IMR-90 (cell line): ENCODE measurements around the gene PANX1. TPM values are rescaled to one million over a fixed set of nuclear protein-coding genes. Genes with fewer than 3 reads are reported as not detected.

Source experiments
- ATAC-seq: fragments of 200-7000 bp; cut with Tn5 transposase; 2 replicates; pipeline ENCODE4 v1.9.1; 2020; ENCODE audit warnings: low read depth, mild to moderate bottlenecking, moderate library complexity
- BruUV-seq: library from RNA; stranded (reverse); fragments of 400-500 nt; replicated peaks from 2 replicates; lab custom pipeline; 2021; lab: Mats Ljungman, UMichigan
- CTCF ChIA-PET: fragments of 300-600 bp; formaldehyde crosslinking; extraction: SDS; loops from one replicate; lab custom pipeline; 2021; ENCODE audit warnings: antibody characterized with exemption; lab: Yijun Ruan, JAX
- POLR2A ChIA-PET: fragments of 300-600 bp; sonication (Branson Sonifier 250); formaldehyde crosslinking; loops from one replicate; lab custom pipeline; 2022; ENCODE audit warnings: antibody characterized with exemption; ENCODE audit not compliant: unreplicated experiment; lab: Charles Lee
- DNase-seq: peaks from one replicate; pipeline ENCODE4 v3.0.0; 2013
- H2AFZ ChIP-seq: replicated peaks from 2 replicates; pipeline ENCODE3; 2013; ENCODE audit warnings: low read length, mild to moderate bottlenecking; ENCODE audit not compliant: poor library complexity
- H2AK5ac ChIP-seq: 2 replicates; pipeline ENCODE4 v1.6.1; 2013; ENCODE audit warnings: low read depth, low read length, inconsistent platforms
- H2AK9ac ChIP-seq: replicated peaks from 2 replicates; pipeline ENCODE3; 2013; ENCODE audit warnings: mild to moderate bottlenecking, low read depth, low read length, moderate library complexity; ENCODE audit not compliant: poor library complexity
- H2BK120ac ChIP-seq: 2 replicates; pipeline ENCODE4 v1.6.1; 2013; ENCODE audit warnings: low read depth, low read length, inconsistent platforms
- H2BK15ac ChIP-seq: 3 replicates; pipeline ENCODE4 v1.6.1; 2013; ENCODE audit warnings: low read depth, low read length, inconsistent platforms
- H2BK20ac ChIP-seq: 2 replicates; pipeline ENCODE4 v1.6.1; 2013; ENCODE audit warnings: low read depth, mild to moderate bottlenecking, inconsistent platforms, low read length, moderate library complexity
- H2BK5ac ChIP-seq: 2 replicates; pipeline ENCODE4 v1.6.1; 2013; ENCODE audit warnings: mild to moderate bottlenecking, low read depth, low read length, inconsistent platforms; ENCODE audit not compliant: poor library complexity, severe bottlenecking
- H3K14ac ChIP-seq: replicated peaks from 2 replicates; pipeline ENCODE4 v1.6.1; 2013; ENCODE audit warnings: low read depth, low read length, inconsistent platforms
- H3K18ac ChIP-seq: 2 replicates; pipeline ENCODE4 v1.6.1; 2013; ENCODE audit warnings: low read depth, low read length, control low read depth
- H3K23ac ChIP-seq: 2 replicates; pipeline ENCODE4 v1.6.1; 2013; ENCODE audit warnings: low read depth, low read length, inconsistent platforms
- H3K27ac ChIP-seq: 2 replicates; pipeline ENCODE4 v1.5.1; 2013; ENCODE audit warnings: mild to moderate bottlenecking, control low read depth, low read length; ENCODE audit not compliant: insufficient read depth
- H3K27me3 ChIP-seq: 2 replicates; pipeline ENCODE4 v1.6.1; 2013; ENCODE audit warnings: low read length; ENCODE audit not compliant: control insufficient read depth, insufficient read depth
- H3K36me3 ChIP-seq: 2 replicates; pipeline ENCODE4 v1.6.1; 2013; ENCODE audit warnings: low read length, mixed read lengths; ENCODE audit not compliant: control insufficient read depth, insufficient read depth
- H3K4ac ChIP-seq: 2 replicates; pipeline ENCODE4 v1.6.1; 2013; ENCODE audit warnings: low read depth, low read length, inconsistent platforms
- H3K4me1 ChIP-seq: 2 replicates; pipeline ENCODE4 v1.6.1; 2013; ENCODE audit warnings: low read length, mixed read lengths; ENCODE audit not compliant: control insufficient read depth, insufficient read depth
- H3K4me2 ChIP-seq: 2 replicates; pipeline ENCODE4 v1.6.1; 2013; ENCODE audit warnings: low read depth, mild to moderate bottlenecking, control low read depth, low read length, moderate library complexity
- H3K4me3 ChIP-seq: 2 replicates; pipeline ENCODE4 v1.5.1; 2013; ENCODE audit warnings: low read depth, mild to moderate bottlenecking, control low read depth, low read length, moderate library complexity; ENCODE audit not compliant: insufficient read depth
- H3K56ac ChIP-seq: 2 replicates; pipeline ENCODE4 v1.6.1; 2013; ENCODE audit warnings: low read length, inconsistent platforms; ENCODE audit not compliant: insufficient read depth; ENCODE audit errors: extremely low read depth
- H3K79me1 ChIP-seq, 2 experiments: 2 replicates each; pipeline ENCODE4 v1.6.1; 2013; ENCODE audit warnings: low read length in 2 of 2, inconsistent platforms in 1 of 2, low read depth in 1 of 2
- H3K9ac ChIP-seq: 2 replicates; pipeline ENCODE4 v1.6.1; 2013; ENCODE audit warnings: low read depth, low read length, control low read depth
- H3K9me1 ChIP-seq: 2 replicates; pipeline ENCODE4 v1.6.1; 2013; ENCODE audit warnings: low read length, inconsistent platforms; ENCODE audit not compliant: insufficient read depth
- H3K9me3 ChIP-seq: 2 replicates; pipeline ENCODE4 v1.6.1; 2013; ENCODE audit warnings: low read length; ENCODE audit not compliant: control insufficient read depth, insufficient read depth
- H4K20me1 ChIP-seq: 2 replicates; pipeline ENCODE4 v1.6.1; 2013; ENCODE audit warnings: low read length, inconsistent platforms; ENCODE audit not compliant: insufficient read depth
- H4K5ac ChIP-seq: 2 replicates; pipeline ENCODE4 v1.6.1; 2013; ENCODE audit warnings: mild to moderate bottlenecking, low read depth, low read length, control low read depth
- H4K8ac ChIP-seq, 2 experiments: 2 replicates each; pipeline ENCODE4 v1.6.1; 2013; ENCODE audit warnings: low read depth in 2 of 2, low read length in 2 of 2, control low read depth in 1 of 2, inconsistent platforms in 1 of 2
- H4K91ac ChIP-seq: 2 replicates; pipeline ENCODE4 v1.6.1; 2013; ENCODE audit warnings: low read depth, low read length, inconsistent platforms; ENCODE audit not compliant: insufficient read depth
- BHLHE40 ChIP-seq: fragments of 150-350 bp; IDR thresholded peaks from 2 replicates; pipeline ENCODE4 v1.6.1; 2016; ENCODE audit warnings: mild to moderate bottlenecking, low read depth, low read length
- CEBPB ChIP-seq: IDR thresholded peaks from 2 replicates; pipeline ENCODE4 v1.6.1; 2012; ENCODE audit warnings: low read depth, low read length, improper control_type of control experiment
- CHD1 ChIP-seq: IDR thresholded peaks from 2 replicates; pipeline ENCODE4 v1.6.1; 2012; ENCODE audit warnings: low read depth, low read length, improper control_type of control experiment
- FOS ChIP-seq: fragments of 150-350 bp; IDR thresholded peaks from 2 replicates; pipeline ENCODE4 v1.6.1; 2016; ENCODE audit warnings: low read depth, low read length
- MAFK ChIP-seq: IDR thresholded peaks from 2 replicates; pipeline ENCODE4 v1.6.1; 2012; ENCODE audit warnings: low read depth, low read length, improper control_type of control experiment
- MAZ ChIP-seq: IDR thresholded peaks from 2 replicates; pipeline ENCODE4 v1.6.1; 2012; ENCODE audit warnings: low read depth, mild to moderate bottlenecking, low read length, improper control_type of control experiment, moderate library complexity, borderline replicate concordance
- MXI1 ChIP-seq: IDR thresholded peaks from 2 replicates; pipeline ENCODE4 v1.6.1; 2012; ENCODE audit warnings: low read depth, mild to moderate bottlenecking, low read length, moderate library complexity, borderline replicate concordance
- NFE2L2 ChIP-seq: fragments of 150-350 bp; IDR thresholded peaks from 2 replicates; pipeline ENCODE4 v1.6.1; 2016; ENCODE audit warnings: low read depth, mild to moderate bottlenecking, low read length
- POLR2A ChIP-seq: IDR thresholded peaks from 2 replicates; pipeline ENCODE4 v1.6.1; 2012; ENCODE audit warnings: mild to moderate bottlenecking, low read depth, low read length
- RAD21 ChIP-seq: IDR thresholded peaks from 2 replicates; pipeline ENCODE4 v1.6.1; 2012; ENCODE audit warnings: low read length, improper control_type of control experiment
- RCOR1 ChIP-seq: IDR thresholded peaks from 2 replicates; pipeline ENCODE4 v1.6.1; 2012; ENCODE audit warnings: mild to moderate bottlenecking, low read length, improper control_type of control experiment; ENCODE audit not compliant: insufficient replicate concordance
- RFX5 ChIP-seq: IDR thresholded peaks from 2 replicates; pipeline ENCODE4 v1.8.0; 2012; ENCODE audit warnings: low read depth, mild to moderate bottlenecking, low read length, moderate library complexity
- SMC3 ChIP-seq: fragments of 150-350 bp; IDR thresholded peaks from 2 replicates; pipeline ENCODE4 v1.6.1; 2016; ENCODE audit warnings: low read depth, mild to moderate bottlenecking, antibody characterized with exemption, low read length, moderate library complexity
- USF2 ChIP-seq: fragments of 150-350 bp; IDR thresholded peaks from 2 replicates; pipeline ENCODE4 v1.6.1; 2017; ENCODE audit warnings: mild to moderate bottlenecking, antibody characterized with exemption, low read length, low read depth
- WGBS, 2 experiments: methylation state at CpG; one replicate each; pipeline versions ENCODE4 v1.1.5 to v1.1.7; 2013; ENCODE audit warnings: missing lambda C conversion rate in 2 of 2; ENCODE audit not compliant: insufficient read length in 1 of 2; ENCODE audit errors: extremely low coverage in 2 of 2; 5-methylcytosine and 5-hydroxymethylcytosine counted together
- dilution Hi-C: fragments of 300-500 bp; cut with HindIII; formaldehyde crosslinking; loops from one replicate; pipeline ENCODE4 v1.14.3; 2018; ENCODE audit warnings: low sequenced_read_pairs; ENCODE audit not compliant: unreplicated experiment
- in situ Hi-C: fragments of 300-500 bp; cut with MboI; formaldehyde crosslinking; loops from 3 replicates; pipeline ENCODE4 v1.14.3; 2019; ENCODE audit warnings: low sequenced_read_pairs, inconsistent platforms, mixed read lengths
- intact Hi-C: fragments of 100-400 bp; cut with micrococcal nuclease; formaldehyde crosslinking; loops from 2 replicates; pipeline ENCODE4 v1.10.0; 2022
- polyA plus RNA-seq, 3 experiments: library from polyadenylated mRNA; depleted of rRNA; stranded (reverse); fragments of >200 nt; gene quantifications; 2 replicates each; pipeline ENCODE4 v1.2.3, GENCODE V29; 2012; ENCODE audit warnings: low replicate concordance in 1 of 3
- total RNA-seq: library from RNA; depleted of rRNA; stranded (reverse); fragments of >200 nt; gene quantifications from 2 replicates; pipeline ENCODE4 v1.2.3, GENCODE V29; 2012
- TF ChIP-seq, protein P1 (sequence below): conservative IDR thresholded peaks from 2 replicates; pipeline ENCODE4 v1.5.1; 2012; ENCODE audit warnings: mild to moderate bottlenecking, low read depth, low read length, improper control_type of control experiment

Gene PANX1
- total and polyA plus RNA-seq, 2 of the 4 experiments (the other 2 are of a cell fraction), result 29.8 to 70.8 TPM

- H3K9ac ChIP-seq, result no peak overlapping the region
- H3K79me1 ChIP-seq, result peaks cover 40 to 70% of the 10 kb centered on the region in 2 experiments
- dilution Hi-C loops, result no loop called here
- intact Hi-C loops, result no loop called here
- H3K9me1 ChIP-seq, result peaks cover 20% of the 10 kb centered on the region
- H4K5ac ChIP-seq, result no peak overlapping the region
- no peak overlapping the region for H3K4me3 ChIP-seq
- WGBS, 2 experiments, result 98% methylated on average over 8 of the region's 11 CpGs; no CpG with 5 or more reads in 1 of the 2 experiments
- H4K20me1 ChIP-seq, result peaks cover 28% of the 10 kb centered on the region
- H3K4me2 ChIP-seq, result no peak overlapping the region
- no peak overlapping the region for H2AFZ ChIP-seq
- in situ Hi-C loops, result loop anchor here (10.0 kb wide), 2 partner anchors 246 to 254 kb away; no protein-coding TSS in a partner anchor
- no peak overlapping the region for H3K23ac ChIP-seq
- ATAC-seq (no peak), DNase-seq (no peak)
- no TSS peak for BruUV-seq
- H2BK5ac ChIP-seq, result no peak overlapping the region
- no peak overlapping the region for H3K27ac ChIP-seq
- POLR2A ChIA-PET, result no interaction called here
- no peak overlapping the region for H4K8ac ChIP-seq
- H2BK15ac ChIP-seq, result no peak overlapping the region
- no peak overlapping the region for H3K18ac ChIP-seq
- H3K27me3 ChIP-seq, result no peaks in the 10 kb centered on the region
- no peak overlapping the region for H3K4ac ChIP-seq
- no peaks in the 10 kb centered on the region for H3K9me3 ChIP-seq
- no peak overlapping the region for H2BK120ac ChIP-seq
- H2BK20ac ChIP-seq, result no peak overlapping the region
- no peak overlapping the region for H3K56ac ChIP-seq
- peaks cover 26% of the 10 kb centered on the region for H3K36me3 ChIP-seq
- H3K14ac ChIP-seq, result no peak overlapping the region
- H4K91ac ChIP-seq, result no peak overlapping the region
- H2AK5ac ChIP-seq, result no peak overlapping the region
- no peak overlapping the region for H2AK9ac ChIP-seq
- H3K4me1 ChIP-seq, result peaks cover 17% of the 10 kb centered on the region
- CTCF ChIA-PET, result no interaction called here
- no peak for TF ChIP-seq MAFK
- TF ChIP-seq POLR2A, result no peak
- TF ChIP-seq RCOR1, result no peak
- TF ChIP-seq NFE2L2, result no peak
- TF ChIP-seq, protein P1, sequence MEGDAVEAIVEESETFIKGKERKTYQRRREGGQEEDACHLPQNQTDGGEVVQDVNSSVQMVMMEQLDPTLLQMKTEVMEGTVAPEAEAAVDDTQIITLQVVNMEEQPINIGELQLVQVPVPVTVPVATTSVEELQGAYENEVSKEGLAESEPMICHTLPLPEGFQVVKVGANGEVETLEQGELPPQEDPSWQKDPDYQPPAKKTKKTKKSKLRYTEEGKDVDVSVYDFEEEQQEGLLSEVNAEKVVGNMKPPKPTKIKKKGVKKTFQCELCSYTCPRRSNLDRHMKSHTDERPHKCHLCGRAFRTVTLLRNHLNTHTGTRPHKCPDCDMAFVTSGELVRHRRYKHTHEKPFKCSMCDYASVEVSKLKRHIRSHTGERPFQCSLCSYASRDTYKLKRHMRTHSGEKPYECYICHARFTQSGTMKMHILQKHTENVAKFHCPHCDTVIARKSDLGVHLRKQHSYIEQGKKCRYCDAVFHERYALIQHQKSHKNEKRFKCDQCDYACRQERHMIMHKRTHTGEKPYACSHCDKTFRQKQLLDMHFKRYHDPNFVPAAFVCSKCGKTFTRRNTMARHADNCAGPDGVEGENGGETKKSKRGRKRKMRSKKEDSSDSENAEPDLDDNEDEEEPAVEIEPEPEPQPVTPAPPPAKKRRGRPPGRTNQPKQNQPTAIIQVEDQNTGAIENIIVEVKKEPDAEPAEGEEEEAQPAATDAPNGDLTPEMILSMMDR, result no peak
- no peak for TF ChIP-seq RAD21
- no peak for TF ChIP-seq SMC3
- TF ChIP-seq MXI1, result no peak
- no peak for TF ChIP-seq MAZ
- TF ChIP-seq USF2, result no peak
- TF ChIP-seq RFX5, result no peak
- no peak for TF ChIP-seq FOS
- no peak for TF ChIP-seq CEBPB
- no peak for TF ChIP-seq CHD1
- TF ChIP-seq BHLHE40, result no peak
These were observed 49.7 kb downstream of the PANX1 start for GRCh38 chr11:94178331-94178730.
